ENCODE data around the gene CALN1.

DNA sequence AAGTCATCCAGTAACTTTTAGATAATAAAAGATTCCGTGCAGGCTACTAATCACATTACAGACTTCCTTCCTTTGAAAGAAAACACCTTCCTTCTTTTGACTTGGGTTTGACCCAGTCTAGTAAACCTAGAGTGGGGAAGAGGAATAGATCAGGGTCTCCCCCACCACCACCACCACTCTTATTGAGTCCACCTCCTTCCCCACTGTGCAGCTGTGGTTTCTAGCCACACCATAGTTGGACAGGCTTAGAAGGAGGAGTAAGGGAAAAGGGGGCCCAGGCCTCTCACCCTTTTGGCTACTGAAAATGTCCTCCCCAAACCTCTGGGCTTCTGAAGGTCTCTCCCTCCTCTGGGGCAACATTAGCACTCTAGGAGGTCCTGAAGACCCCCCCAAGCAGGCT lies 372.7 kb downstream of the CALN1 start:
- TF ChIP-seq CTCF (IDR thresholded peaks at IDR 0.05) = no peak
- TF ChIP-seq POLR2AphosphoS5 (IDR thresholded peaks at IDR 0.05; ENCODE audit: low read depth, low read length) = no peak
- no peak for TF ChIP-seq SIN3A (IDR thresholded peaks at IDR 0.05; ENCODE audit: borderline replicate concordance, insufficient read depth, low read depth, low read length)
- TF ChIP-seq REST (IDR thresholded peaks at IDR 0.05; ENCODE audit: insufficient read depth in 1 of 2, low read depth in 2 of 2, low read length in 1 of 2) = no peak

Data from Panc1 (cell line).